GM10248 (cell line): Measurements from ENCODE around the gene FETUB.

ENCODE experiments used
- CTCF ChIA-PET: fragments of 300-600 bp; sonication (Branson Sonifier 250); formaldehyde crosslinking; extraction: SDS; loops from one replicate; lab custom pipeline; 2021; ENCODE audit warnings: antibody characterized with exemption; lab: Yijun Ruan, JAX
- POLR2A ChIA-PET: fragments of 350-650 bp; sonication (Branson Sonifier 250); formaldehyde crosslinking; extraction: SDS; loops from one replicate; lab custom pipeline; 2020; ENCODE audit warnings: antibody characterized with exemption; lab: Yijun Ruan, JAX
- DNase-seq: peaks from one replicate; pipeline ENCODE4 v3.0.0; 2012; ENCODE audit errors: extremely low spot score
- TF ChIP-seq, protein P1 (sequence below): IDR thresholded peaks from 2 replicates; pipeline ENCODE4 v1.5.1; 2012; ENCODE audit warnings: mild to moderate bottlenecking, low read depth; ENCODE audit errors: extremely low read depth, missing control alignments, control extremely low read depth

Gene FETUB

DNA sequence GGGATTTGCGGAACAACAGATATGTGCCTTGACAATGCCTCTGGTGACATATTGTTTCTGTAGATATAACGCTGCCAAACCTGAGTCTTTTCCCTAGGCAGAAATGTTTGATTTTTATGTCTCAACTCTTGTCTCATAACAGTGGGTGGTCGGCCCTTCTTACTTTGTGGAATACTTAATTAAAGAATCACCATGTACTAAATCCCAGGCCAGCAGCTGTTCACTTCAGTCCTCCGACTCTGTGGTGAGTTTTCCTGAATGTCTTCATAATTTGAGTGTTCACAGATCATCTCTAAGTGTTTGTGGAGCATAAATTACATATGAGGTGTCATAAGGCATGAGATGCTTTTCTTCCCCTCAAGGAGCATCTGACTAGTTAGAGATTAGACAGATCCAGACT, 5.9 kb downstream of the FETUB start:
- TF ChIP-seq, protein P1, sequence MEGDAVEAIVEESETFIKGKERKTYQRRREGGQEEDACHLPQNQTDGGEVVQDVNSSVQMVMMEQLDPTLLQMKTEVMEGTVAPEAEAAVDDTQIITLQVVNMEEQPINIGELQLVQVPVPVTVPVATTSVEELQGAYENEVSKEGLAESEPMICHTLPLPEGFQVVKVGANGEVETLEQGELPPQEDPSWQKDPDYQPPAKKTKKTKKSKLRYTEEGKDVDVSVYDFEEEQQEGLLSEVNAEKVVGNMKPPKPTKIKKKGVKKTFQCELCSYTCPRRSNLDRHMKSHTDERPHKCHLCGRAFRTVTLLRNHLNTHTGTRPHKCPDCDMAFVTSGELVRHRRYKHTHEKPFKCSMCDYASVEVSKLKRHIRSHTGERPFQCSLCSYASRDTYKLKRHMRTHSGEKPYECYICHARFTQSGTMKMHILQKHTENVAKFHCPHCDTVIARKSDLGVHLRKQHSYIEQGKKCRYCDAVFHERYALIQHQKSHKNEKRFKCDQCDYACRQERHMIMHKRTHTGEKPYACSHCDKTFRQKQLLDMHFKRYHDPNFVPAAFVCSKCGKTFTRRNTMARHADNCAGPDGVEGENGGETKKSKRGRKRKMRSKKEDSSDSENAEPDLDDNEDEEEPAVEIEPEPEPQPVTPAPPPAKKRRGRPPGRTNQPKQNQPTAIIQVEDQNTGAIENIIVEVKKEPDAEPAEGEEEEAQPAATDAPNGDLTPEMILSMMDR: no peak
- CTCF ChIA-PET: no interaction called here
- DNase-seq: no peak
- POLR2A ChIA-PET: no interaction called here

DNA sequence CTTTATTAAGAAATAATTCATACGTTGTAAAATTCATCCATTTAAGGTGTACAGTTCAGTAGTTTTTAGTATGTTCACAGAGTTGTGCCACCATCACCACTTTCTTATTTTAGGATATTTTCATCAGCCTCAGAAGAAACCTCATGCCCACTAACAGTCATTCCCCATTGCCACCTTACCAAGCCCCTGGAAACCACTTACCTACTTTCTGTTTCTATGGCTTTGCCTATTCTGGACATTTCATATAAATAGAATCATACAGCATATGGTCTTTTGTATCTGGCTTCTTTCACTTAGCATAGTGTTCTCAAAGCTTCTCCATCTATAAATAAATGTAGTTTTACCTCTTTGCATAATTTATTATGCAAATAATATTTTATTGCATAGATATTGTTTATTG, 6.6 kb downstream of the FETUB start:
- TF ChIP-seq, protein P1: no peak
- CTCF ChIA-PET: no interaction called here
- no peak for DNase-seq
- POLR2A ChIA-PET: no interaction called here

DNA sequence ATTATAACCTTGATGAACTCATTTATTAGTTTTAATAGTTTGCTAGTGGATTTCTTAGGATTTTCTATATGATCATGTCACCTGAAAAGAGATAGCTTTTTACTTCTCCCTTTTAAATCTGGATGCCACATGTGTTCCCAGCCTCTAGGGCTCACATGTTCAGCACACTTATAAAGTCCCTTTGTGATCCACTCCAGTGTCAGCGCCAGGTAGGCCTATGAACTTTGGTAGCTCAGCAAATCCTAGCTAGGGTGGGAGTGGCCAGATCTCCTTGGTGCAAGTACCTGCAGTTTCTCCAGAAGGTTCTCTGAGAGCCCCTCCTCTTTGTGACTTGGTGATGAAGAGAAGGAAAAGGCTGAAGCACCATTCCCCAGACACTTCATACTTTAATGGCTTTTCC, 8.7 kb downstream of the FETUB start:
- TF ChIP-seq, protein P1: no peak
- CTCF ChIA-PET: no interaction called here
- POLR2A ChIA-PET: no interaction called here
- DNase-seq: no peak

- DNase-seq: no peak
- ChIA-PET POLR2A (no interaction called here), CTCF (interaction anchor here (1.1 to 2.2 kb wide), 2 partner anchors 8 to 35 kb away, joined by 3 to 15 read pairs; no protein-coding TSS in a partner anchor)
Measured at GRCh38 chr3:186651678-186652215, 11.5 kb downstream of the FETUB start.

DNA sequence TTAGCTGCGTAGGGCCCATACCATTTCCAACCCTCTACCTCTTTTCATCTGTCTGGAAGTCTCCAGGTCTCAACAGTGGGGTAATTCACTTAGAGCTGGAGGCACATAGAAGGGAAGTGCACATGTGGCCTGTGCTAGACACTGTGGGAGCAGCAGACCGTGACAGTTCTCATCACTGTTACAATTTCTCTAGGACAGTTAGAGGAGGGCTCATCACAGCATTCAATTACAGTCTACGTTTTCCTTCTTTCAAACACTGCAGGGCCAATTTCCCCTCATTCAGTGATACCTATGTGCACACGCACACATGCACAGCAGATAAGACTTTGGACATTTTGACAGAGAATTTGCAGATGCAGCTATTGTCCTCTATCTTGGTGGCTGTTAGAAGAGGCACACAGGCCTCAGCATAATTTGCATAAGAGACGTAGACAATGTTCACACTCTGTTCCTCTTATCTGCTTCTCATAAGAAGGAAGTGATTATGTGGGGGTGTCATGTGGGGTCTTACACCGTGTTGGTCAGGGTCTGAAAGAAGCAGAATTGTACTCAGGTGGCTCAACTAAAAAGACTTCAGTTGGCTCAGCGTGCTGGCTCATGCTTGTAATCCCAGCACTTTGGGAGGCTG, 13.0 kb downstream of the FETUB start:
- peak; percentile 73 for DNase-seq
- POLR2A ChIA-PET: interaction anchor here (0.8 kb wide), 1 partner anchor 10 kb away, joined by 3 read pairs; no protein-coding TSS in a partner anchor
- CTCF ChIA-PET: interaction anchor here (1.3 to 2.2 kb wide), 3 partner anchors 10 to 36 kb away, joined by 4 to 15 read pairs (median 4); no protein-coding TSS in a partner anchor
- TF ChIP-seq, protein P1: no peak

More at GRCh38 chr3:186651678-186652215, 11.5 kb downstream of the FETUB start:
- TF ChIP-seq, protein P1: no peak

- ChIA-PET CTCF (interaction anchor here (1.4 to 2.2 kb wide), 3 partner anchors 10 to 38 kb away, joined by 4 to 15 read pairs (median 4); no protein-coding TSS in a partner anchor), POLR2A (no interaction called here)
- no peak for DNase-seq
- TF ChIP-seq, protein P1: no peak
Measured at GRCh38 chr3:186653984-186654383, 13.8 kb downstream of the FETUB start.
